WTC11 (cell line): ENCODE data around the gene GPATCH4. TPM values are rescaled to one million over a fixed set of nuclear protein-coding genes. Genes with fewer than 3 reads are reported as not detected.
A peak's percentile ranks its signal among the peaks of the same experiment; 100 is the strongest.

Experiments used
- ATAC-seq: fragments of 200-7000 bp; cut with Tn5 transposase; 2 replicates; pipeline ENCODE4 v1.10.0; 2021; ENCODE audit warnings: mild to moderate bottlenecking, moderate library complexity
- CTCF ChIA-PET: fragments of 300-600 bp; sonication (Branson Sonifier 250); formaldehyde crosslinking; loops from one replicate; lab custom pipeline; 2021; ENCODE audit warnings: antibody characterized with exemption; lab: Charles Lee
- POLR2A ChIA-PET: fragments of 350-600 bp; sonication (Branson Sonifier 250); formaldehyde crosslinking; loops from one replicate; lab custom pipeline; 2021; ENCODE audit warnings: antibody characterized with exemption; lab: Charles Lee
- DNase-seq: peaks from one replicate; pipeline ENCODE4 v3.0.0; 2021; ENCODE audit warnings: low spot score
- H3K27ac Mint-ChIP-seq: 2 replicates; pipeline ENCODE4 v1.8.0; 2021; ENCODE audit warnings: mixed read lengths
- H3K27me3 Mint-ChIP-seq: 2 replicates; pipeline ENCODE4 v1.8.0; 2021; ENCODE audit warnings: low read depth, mild to moderate bottlenecking, moderate library complexity, mixed read lengths
- H3K36me3 Mint-ChIP-seq: 2 replicates; pipeline ENCODE4 v1.8.0; 2021; ENCODE audit warnings: mixed read lengths
- H3K4me1 Mint-ChIP-seq: 2 replicates; pipeline ENCODE4 v1.8.0; 2022; ENCODE audit warnings: mixed read lengths
- H3K4me3 Mint-ChIP-seq: 2 replicates; pipeline ENCODE4 v1.8.0; 2021; ENCODE audit warnings: mild to moderate bottlenecking, moderate library complexity, mixed read lengths
- H3K9me3 Mint-ChIP-seq: 2 replicates; pipeline ENCODE4 v1.8.0; 2021; ENCODE audit warnings: mixed read lengths
- CREM ChIP-seq: sonication (generic); formaldehyde crosslinking; IDR thresholded peaks from 2 replicates; pipeline ENCODE4 v1.8.1; 2022; ENCODE audit warnings: mild to moderate bottlenecking, missing genetic modification reagents, moderate library complexity
- E2F4 ChIP-seq: sonication (generic); formaldehyde crosslinking; IDR thresholded peaks from 2 replicates; pipeline ENCODE4 v1.8.1; 2022; ENCODE audit warnings: low read depth, mild to moderate bottlenecking, moderate library complexity, missing genetic modification reagents, borderline replicate concordance
- ETV6 ChIP-seq: sonication (generic); formaldehyde crosslinking; IDR thresholded peaks from 2 replicates; pipeline ENCODE4 v1.8.1; 2022; ENCODE audit warnings: mild to moderate bottlenecking, missing genetic modification reagents
- HMGA2 ChIP-seq: fragments of 250-450 bp; sonication (Bioruptor Pico); IDR thresholded peaks from 2 replicates; pipeline ENCODE4 v1.4.0; 2021; ENCODE audit warnings: mild to moderate bottlenecking, moderate library complexity
- JAZF1 ChIP-seq: fragments of 250-450 bp; sonication (Bioruptor Pico); IDR thresholded peaks from 2 replicates; pipeline ENCODE4 v1.9.0; 2021; ENCODE audit warnings: moderate library complexity, mild to moderate bottlenecking, inconsistent platforms
- MAX ChIP-seq: sonication (generic); formaldehyde crosslinking; IDR thresholded peaks from 2 replicates; pipeline ENCODE4 v1.8.0; 2022; ENCODE audit warnings: mild to moderate bottlenecking, missing genetic modification reagents
- MYBL2 ChIP-seq: sonication (generic); formaldehyde crosslinking; IDR thresholded peaks from 2 replicates; pipeline ENCODE4 v1.8.1; 2023; ENCODE audit warnings: mild to moderate bottlenecking, moderate library complexity, missing genetic modification reagents
- NR2C2 ChIP-seq: sonication (generic); formaldehyde crosslinking; IDR thresholded peaks from 2 replicates; pipeline ENCODE4 v1.8.0; 2022; ENCODE audit warnings: mild to moderate bottlenecking, missing genetic modification reagents
- NR3C1 ChIP-seq: sonication (generic); formaldehyde crosslinking; conservative IDR thresholded peaks from 2 replicates; pipeline ENCODE4 v1.8.1; 2023; ENCODE audit warnings: low read depth, mild to moderate bottlenecking, missing genetic modification reagents
- SMAD3 ChIP-seq: sonication (generic); formaldehyde crosslinking; IDR thresholded peaks from 2 replicates; pipeline ENCODE4 v1.8.0; 2022; ENCODE audit warnings: missing genetic modification reagents, mild to moderate bottlenecking, borderline replicate concordance
- SMAD4 ChIP-seq: sonication (generic); formaldehyde crosslinking; IDR thresholded peaks from 2 replicates; pipeline ENCODE4 v1.8.0; 2022; ENCODE audit warnings: mild to moderate bottlenecking, missing genetic modification reagents
- ZMAT4 ChIP-seq: fragments of 250-450 bp; sonication (Bioruptor Pico); IDR thresholded peaks from 2 replicates; pipeline ENCODE4 v1.9.0; 2021; ENCODE audit warnings: mild to moderate bottlenecking
- ZNF532 ChIP-seq: fragments of 250-450 bp; sonication (Bioruptor Pico); IDR thresholded peaks from 2 replicates; pipeline ENCODE4 v1.9.0; 2021; ENCODE audit warnings: mild to moderate bottlenecking, borderline replicate concordance
- total RNA-seq: library from RNA; stranded (reverse); gene quantifications from 3 replicates; pipeline ENCODE4 v1.2.3, GENCODE V29; 2021
- TF ChIP-seq, protein P1 (sequence below): fragments of 200-600 bp; IDR thresholded peaks from 2 replicates; pipeline ENCODE4 v1.8.0; 2022; ENCODE audit warnings: antibody characterized with exemption
- TF ChIP-seq, protein P2 (sequence below): sonication (generic); formaldehyde crosslinking; IDR thresholded peaks from 2 replicates; pipeline ENCODE4 v1.8.1; 2023; ENCODE audit warnings: mild to moderate bottlenecking, missing genetic modification reagents, moderate library complexity
- TF ChIP-seq, protein P3 (sequence below): sonication (generic); formaldehyde crosslinking; IDR thresholded peaks from 2 replicates; pipeline ENCODE4 v1.8.1; 2023; ENCODE audit warnings: mild to moderate bottlenecking, missing genetic modification reagents, borderline replicate concordance

Gene GPATCH4
- total RNA-seq, 1 experiment from 2014 or later = 50.1 TPM

DNA sequence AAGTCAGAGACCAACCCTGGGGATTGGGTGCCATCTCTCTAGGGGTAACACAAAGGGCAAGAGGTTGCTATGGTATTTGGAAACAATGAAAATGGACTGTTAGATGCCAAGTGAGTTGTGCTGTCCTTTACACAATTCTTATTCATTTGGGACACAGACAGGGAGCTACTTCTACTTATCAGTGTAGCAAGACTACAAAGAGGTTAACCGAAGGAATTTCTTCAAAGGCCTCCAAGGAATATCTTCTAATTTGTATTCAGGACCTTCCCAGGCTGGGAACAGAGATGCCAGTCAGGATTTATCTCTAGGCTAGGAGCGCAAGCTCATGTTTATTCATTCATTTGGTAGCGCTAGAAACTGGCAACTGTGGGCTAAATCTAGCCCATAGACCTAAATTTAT is 7.1 kb downstream of the GPATCH4 start (continued):
- TF ChIP-seq NR2C2 (CRISPR knock-in tag) (no peak), SMAD4 (no peak), HMGA2 (CRISPR knock-in tag) (no peak), ZMAT4 (no peak)
- TF ChIP-seq, protein P1, sequence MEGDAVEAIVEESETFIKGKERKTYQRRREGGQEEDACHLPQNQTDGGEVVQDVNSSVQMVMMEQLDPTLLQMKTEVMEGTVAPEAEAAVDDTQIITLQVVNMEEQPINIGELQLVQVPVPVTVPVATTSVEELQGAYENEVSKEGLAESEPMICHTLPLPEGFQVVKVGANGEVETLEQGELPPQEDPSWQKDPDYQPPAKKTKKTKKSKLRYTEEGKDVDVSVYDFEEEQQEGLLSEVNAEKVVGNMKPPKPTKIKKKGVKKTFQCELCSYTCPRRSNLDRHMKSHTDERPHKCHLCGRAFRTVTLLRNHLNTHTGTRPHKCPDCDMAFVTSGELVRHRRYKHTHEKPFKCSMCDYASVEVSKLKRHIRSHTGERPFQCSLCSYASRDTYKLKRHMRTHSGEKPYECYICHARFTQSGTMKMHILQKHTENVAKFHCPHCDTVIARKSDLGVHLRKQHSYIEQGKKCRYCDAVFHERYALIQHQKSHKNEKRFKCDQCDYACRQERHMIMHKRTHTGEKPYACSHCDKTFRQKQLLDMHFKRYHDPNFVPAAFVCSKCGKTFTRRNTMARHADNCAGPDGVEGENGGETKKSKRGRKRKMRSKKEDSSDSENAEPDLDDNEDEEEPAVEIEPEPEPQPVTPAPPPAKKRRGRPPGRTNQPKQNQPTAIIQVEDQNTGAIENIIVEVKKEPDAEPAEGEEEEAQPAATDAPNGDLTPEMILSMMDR = no peak
- TF ChIP-seq, protein P2, sequence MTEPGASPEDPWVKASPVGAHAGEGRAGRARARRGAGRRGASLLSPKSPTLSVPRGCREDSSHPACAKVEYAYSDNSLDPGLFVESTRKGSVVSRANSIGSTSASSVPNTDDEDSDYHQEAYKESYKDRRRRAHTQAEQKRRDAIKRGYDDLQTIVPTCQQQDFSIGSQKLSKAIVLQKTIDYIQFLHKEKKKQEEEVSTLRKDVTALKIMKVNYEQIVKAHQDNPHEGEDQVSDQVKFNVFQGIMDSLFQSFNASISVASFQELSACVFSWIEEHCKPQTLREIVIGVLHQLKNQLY = no peak

- Mint-ChIP-seq H3K4me1 (peaks cover 16% of the 10 kb centered on the region), H3K36me3 (peaks cover 45% of the 10 kb centered on the region), H3K27me3 (no peaks in the 10 kb centered on the region), H3K4me3 (no peak overlapping the region; the same call in 1 of the 2 replicates), H3K27ac (no peak overlapping the region), H3K9me3 (no peaks in the 10 kb centered on the region)
- ATAC-seq (no peak), DNase-seq (no peak)
- ChIA-PET POLR2A (no interaction called here), CTCF (interaction anchor here (0.6 to 3.4 kb wide), 5 partner anchors 10 to 113 kb away, joined by 3 to 28 read pairs (median 3); no protein-coding TSS in a partner anchor)
- TF ChIP-seq MAX (CRISPR knock-in tag) = no peak
Measured at GRCh38 chr1:156593661-156593989, 7.7 kb downstream of the GPATCH4 start.

GRCh38 chr1:156592910-156593660 is 8.2 kb downstream of the GPATCH4 start:
- DNase-seq = no peak
- Mint-ChIP-seq H3K4me3 (peak overlapping the region; percentile 79), H3K27me3 (no peaks in the 10 kb centered on the region), H3K9me3 (no peaks in the 10 kb centered on the region), H3K4me1 (peaks cover 16% of the 10 kb centered on the region), H3K27ac (peak overlapping the region; percentile 17; the same call in 1 of the 2 replicates), H3K36me3 (peaks cover 40% of the 10 kb centered on the region)
- CTCF ChIA-PET = interaction anchor here (0.6 to 3.4 kb wide), 5 partner anchors 15 to 208 kb away, joined by 3 to 28 read pairs (median 8); partner anchors contain the start of gene MEF2D
- no peak for ATAC-seq
- POLR2A ChIA-PET = interaction anchor here (0.6 to 0.7 kb wide), 2 partner anchors 113 to 150 kb away, joined by 3 to 4 read pairs; no protein-coding TSS in a partner anchor
- TF ChIP-seq NR3C1 (CRISPR knock-in tag) = no peak
- no peak for TF ChIP-seq ZNF532
- TF ChIP-seq HMGA2 (CRISPR knock-in tag) = no peak
- no peak for TF ChIP-seq CREM
- TF ChIP-seq SMAD3 (CRISPR knock-in tag) = no peak
- TF ChIP-seq MYBL2 = no peak
- no peak for TF ChIP-seq ETV6 (CRISPR knock-in tag)
- no peak for TF ChIP-seq E2F4 (CRISPR knock-in tag)
- TF ChIP-seq, protein P3, sequence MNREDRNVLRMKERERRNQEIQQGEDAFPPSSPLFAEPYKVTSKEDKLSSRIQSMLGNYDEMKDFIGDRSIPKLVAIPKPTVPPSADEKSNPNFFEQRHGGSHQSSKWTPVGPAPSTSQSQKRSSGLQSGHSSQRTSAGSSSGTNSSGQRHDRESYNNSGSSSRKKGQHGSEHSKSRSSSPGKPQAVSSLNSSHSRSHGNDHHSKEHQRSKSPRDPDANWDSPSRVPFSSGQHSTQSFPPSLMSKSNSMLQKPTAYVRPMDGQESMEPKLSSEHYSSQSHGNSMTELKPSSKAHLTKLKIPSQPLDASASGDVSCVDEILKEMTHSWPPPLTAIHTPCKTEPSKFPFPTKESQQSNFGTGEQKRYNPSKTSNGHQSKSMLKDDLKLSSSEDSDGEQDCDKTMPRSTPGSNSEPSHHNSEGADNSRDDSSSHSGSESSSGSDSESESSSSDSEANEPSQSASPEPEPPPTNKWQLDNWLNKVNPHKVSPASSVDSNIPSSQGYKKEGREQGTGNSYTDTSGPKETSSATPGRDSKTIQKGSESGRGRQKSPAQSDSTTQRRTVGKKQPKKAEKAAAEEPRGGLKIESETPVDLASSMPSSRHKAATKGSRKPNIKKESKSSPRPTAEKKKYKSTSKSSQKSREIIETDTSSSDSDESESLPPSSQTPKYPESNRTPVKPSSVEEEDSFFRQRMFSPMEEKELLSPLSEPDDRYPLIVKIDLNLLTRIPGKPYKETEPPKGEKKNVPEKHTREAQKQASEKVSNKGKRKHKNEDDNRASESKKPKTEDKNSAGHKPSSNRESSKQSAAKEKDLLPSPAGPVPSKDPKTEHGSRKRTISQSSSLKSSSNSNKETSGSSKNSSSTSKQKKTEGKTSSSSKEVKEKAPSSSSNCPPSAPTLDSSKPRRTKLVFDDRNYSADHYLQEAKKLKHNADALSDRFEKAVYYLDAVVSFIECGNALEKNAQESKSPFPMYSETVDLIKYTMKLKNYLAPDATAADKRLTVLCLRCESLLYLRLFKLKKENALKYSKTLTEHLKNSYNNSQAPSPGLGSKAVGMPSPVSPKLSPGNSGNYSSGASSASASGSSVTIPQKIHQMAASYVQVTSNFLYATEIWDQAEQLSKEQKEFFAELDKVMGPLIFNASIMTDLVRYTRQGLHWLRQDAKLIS = no peak
- TF ChIP-seq JAZF1 (CRISPR knock-in tag) = no peak
